H54 (cell line): Measurements from ENCODE around the gene ESR2.
"Not testable (repeated sequence)": the region's sequence is repeated elsewhere in the genome, so short reads cannot be mapped to it uniquely, and the experiment has no call there.

ENCODE experiments used
- DNase-seq: peaks from one replicate; pipeline ENCODE4 v3.0.0; 2011; ENCODE audit warnings: low spot score, mixed read lengths; ENCODE audit not compliant: insufficient read length
- FAIRE-seq: peaks from 3 replicates; lab custom pipeline; 2011; peaks lifted over from hg19 to GRCh38; lab: Jason Lieb, UNC
- POLR2A ChIP-seq: IDR thresholded peaks from 2 replicates; pipeline ENCODE4 v1.6.1; 2011; ENCODE audit warnings: low read depth, mild to moderate bottlenecking, low read length

The ESR2 gene

DNA sequence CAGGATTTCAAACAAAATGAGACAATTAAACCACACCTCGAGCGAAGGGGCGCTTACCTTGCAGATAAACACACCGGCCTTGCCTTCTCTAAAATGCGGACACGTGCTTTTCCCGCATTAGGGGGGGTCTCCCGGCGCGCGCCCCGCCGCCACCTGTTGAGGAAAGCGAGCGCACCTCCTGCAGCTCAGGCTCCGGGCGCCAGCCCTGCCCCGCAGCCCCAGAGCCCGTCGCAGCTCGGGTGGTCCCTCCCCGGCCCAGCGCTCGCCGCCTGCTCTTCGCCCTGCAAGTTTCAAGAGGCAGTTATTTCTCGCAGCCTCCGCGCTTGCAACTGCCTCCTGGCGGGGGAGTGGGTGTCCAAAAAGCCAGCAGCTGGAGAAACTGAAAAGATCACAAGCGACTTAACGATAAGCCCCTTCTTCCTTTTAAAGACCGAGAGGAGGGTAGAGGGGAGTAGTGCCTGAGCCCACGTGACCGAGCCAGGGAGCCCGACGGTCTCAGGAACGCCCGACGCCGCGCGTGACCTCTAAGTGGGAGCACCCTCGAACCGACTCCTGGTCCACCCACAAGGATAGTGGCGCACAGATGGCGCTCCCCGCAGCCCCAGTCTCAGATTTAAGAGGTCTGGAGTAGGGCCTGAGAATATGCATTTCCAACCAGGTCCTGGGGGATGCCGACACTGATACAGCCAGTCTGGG, at the start of gene ESR2:
Gene ESR2 (minus strand): TSS at position 396 of the 696 bp plus-strand sequence. CDS start 11,386 bp downstream, outside the sequence.
- DNase-seq, result no peak
- TF ChIP-seq POLR2A, result no peak
- FAIRE-seq, result no peak

DNA sequence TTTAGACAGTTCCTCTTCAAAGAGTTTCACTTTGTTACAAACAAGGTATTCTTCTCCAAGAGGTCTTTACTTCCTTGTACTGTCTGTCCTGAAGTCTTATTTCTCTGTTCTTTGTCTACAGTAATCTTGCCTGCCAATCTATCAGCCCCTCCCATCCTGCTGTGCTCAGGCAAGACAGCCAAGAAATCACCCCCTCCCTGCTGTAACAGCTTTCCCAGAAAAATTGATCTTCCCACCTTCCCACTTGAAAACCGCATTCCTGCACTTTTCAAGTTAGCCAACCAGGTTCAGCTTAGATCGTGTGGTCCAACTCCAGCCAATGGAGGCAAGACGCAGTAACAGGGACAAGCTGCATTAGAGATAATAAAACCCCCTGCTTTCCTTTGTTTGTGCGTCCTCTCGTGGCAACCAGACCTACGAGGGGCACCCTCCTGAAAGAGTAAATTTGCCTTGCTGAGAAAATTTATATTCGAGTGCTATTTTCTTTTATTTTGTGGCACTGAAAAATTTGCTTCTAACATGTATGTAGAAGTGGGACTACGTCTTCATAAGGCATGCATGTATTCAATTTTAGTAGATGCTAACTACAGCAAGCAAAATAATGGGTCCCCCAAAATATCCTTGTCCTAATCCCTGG, 46.5 kb upstream of the ESR2 start:
- FAIRE-seq, result no peak
- TF ChIP-seq POLR2A, result no peak
- no peak for DNase-seq

DNA sequence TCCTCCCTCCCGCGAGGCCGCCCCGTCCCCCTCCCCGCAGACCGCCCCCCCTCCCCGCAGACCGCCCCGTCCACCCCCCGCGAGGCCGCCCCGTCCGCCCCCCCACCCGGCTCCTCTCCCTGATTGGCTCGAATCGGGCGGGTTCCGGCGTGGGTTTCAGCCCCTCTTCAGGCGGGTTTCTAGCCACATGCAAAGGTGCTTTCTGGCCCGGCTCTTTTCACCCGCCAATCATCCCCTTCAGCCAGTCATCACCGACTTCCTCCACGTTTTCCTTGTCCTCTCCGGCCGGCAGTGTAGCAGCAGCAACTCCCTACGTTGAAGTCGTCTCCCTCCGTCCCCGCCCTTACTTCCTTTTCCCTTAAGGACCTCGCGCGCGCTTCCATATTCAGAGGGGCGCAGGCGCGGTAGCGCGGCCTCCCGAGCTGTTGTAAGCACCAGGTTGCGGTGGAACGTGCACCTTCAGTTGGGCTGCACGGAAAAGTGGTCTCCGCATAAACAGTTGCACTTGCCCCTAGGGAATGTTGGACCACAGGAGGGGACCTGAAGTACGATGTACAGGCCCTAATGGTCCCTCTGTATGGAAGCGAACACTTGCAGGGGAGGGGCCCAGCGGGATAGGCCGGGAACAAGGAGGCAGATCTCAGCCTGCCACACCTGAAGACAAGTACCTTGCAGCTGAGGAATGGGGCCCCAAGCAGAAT, 44.6 kb upstream of the ESR2 start:
- DNase-seq (peak; percentile 95), FAIRE-seq (peak; percentile 98)
- TF ChIP-seq POLR2A, result peak; percentile 67

DNA sequence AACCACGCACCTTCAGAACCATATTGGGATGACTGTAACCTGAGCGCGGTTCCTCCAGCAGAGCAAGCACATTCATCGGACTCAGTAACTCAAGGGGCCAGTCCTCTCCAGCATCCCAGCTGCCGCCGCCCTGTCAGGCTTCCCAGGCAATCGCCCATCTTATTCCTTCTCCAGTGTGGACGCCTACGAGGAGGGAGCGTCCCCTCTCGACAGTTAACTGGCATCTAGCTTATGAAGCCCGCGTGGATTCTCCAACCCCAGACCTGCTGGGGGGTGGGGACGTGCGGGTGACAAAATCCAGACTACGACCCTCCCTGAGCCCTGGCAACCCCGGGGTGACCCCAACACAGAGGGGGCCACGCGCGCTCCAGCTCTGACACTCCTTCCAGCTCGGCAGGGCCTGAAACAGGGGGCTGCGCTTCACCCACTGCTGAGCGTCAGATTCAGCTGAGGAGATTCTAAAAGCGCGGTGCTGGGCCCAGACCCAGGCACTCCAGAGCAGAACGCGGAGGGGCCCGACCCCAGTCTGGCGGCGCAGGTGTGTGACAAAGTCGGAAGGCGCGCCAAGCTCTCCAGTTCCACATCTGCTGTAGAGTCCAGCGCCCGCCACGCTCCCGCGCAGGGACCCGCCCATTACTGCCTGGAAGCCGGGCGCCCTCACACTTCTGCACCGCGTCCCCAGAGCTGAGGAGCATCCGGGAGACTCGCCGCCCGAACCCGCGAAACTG, 43.9 kb upstream of the ESR2 start:
- FAIRE-seq (no peak), DNase-seq (peak; percentile 39)
- TF ChIP-seq POLR2A, result peak; percentile 35; the same call in 1 of the 2 replicates

DNA sequence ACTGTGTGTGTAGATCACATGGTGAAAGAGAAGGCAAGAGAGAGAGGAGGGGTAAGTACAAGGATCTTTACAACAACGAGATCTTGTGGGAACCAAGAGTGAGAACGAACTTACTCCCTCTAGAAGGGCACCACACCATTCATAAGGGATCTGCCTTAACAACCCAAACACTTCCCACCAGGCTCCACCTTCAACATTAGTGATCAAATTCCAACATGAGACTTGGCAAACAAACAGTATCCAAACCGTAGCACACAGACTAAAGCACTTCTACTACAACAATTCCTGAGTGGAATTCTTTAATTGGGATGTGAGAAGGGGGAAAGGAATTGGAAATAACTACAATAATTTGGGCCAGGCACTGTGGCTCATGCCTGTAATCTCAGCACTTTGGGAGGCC, 35.0 kb upstream of the ESR2 start:
- no peak for FAIRE-seq
- TF ChIP-seq POLR2A, result no peak
- no peak for DNase-seq

DNA sequence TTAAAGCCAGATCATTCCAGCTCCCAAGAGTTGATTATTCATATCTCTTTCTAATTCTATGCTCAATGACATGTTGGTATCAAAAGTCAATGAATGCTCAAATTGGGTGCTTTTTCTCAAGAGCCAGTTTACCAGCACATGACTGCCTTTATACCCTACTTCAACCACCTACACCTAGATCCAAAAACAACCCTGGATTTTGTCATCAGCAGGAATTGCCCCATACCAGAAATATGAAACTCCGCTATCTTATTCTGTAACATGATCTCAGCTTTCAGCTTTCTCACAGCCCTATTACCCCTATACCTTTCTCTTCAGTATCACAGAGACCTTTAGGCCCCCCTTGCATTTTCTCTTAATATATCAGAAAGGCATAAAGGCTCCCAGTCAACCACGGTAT, 32.3 kb upstream of the ESR2 start:
- FAIRE-seq, result no peak
- no peak for DNase-seq
- no peak for TF ChIP-seq POLR2A

DNA sequence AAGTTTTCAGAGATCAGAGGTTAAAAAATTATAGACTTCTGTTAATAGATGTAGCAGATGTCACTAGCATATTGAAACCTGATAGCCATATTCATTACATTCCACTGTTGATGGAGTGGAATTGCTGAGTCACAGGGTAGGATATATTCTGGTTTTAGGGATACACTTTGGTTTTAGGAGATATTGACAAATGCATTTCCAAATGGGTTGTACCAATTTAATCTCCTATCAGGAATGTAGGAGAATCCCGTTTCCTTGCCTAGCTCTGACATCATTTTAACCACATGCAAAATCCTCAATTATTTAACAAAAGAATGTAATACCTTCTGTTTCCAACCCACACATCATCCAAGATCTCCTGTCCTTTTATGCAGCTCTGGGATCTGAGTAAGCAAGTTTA, 30.7 kb upstream of the ESR2 start:
- no peak for TF ChIP-seq POLR2A
- DNase-seq, result no peak
- FAIRE-seq, result peak; percentile 70

DNA sequence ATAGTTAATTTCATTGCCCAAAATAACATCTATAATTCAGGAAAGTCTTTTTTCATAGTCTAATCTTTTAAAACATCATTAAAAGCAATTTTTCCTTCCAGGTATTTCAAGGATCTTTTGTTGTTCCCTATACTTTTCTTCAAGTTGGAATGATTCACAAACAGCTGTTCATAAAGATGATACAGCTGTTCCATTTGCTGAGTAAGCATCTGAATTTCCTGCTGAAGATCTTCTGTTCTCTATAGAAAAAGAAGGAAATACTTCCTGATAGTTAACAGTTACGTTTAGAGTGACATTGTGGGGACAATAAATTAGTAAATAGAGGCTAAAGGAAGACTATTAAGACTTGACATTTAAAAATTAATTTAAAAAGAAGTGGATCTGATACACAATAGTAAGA, 30.3 kb upstream of the ESR2 start:
- DNase-seq, result no peak
- no peak for TF ChIP-seq POLR2A
- FAIRE-seq, result no peak

DNA sequence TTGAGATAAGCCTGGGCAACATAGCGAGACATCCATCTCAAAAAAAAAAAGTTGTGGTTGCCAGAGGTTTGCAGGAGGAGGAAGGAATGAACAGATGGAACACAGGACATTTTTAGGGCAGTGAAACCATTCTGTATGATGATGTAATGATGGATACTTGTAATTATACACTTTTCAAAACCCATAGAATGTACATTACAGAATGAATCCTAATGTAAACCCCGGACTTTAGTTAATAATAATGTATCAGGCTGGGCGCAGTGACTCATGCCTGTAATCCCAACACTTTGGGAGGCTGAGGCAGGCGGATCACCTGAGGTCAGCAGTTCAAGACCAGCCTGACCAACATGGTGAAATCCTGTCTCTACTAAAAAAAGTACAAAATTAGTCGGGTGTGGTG, 26.2 kb upstream of the ESR2 start:
- FAIRE-seq, DNase-seq: not testable (repeated sequence)

DNA sequence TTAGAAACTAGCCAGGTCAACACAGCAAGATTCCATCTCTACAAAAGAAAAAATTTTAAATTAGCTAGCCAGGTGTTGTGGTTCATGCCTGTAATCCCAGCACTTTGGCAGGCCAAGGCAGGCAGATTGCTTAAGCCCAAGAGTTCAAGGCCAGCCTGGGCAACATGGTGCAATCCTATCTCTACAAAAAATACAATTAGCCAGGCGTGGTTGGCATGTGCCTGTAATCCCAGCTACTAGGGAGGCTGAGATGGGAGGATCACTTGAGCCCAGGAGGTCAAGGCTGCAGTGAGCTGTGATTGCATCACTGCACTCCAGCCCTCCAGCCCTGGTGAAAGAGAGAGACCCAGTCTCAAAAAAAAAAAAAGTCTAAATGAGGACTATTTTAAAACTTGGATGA, 24.5 kb upstream of the ESR2 start:
- not testable (repeated sequence) for FAIRE-seq, DNase-seq

DNA sequence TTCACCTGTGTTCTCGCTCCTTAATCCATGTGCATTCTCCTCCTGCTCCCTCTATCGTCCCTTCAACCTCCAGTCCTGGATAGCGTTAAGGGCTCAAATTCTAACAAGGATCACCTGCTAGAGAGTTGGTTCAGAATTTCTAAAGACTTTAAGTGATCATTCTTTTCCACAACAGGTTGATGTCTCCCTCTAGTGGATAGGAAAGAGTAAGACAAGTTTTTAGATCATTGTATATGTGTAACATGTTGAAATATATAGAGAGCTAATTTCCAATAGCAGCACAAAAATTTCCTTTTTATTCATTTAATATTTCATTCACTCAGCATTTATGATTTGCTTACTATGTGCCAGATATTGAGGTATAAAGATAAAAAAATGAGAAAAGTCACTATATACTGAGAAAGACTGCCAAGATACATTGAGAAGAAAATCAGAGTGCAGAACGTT, 9.3 kb upstream of the ESR2 start:
- DNase-seq, result peak; percentile 54
- peak; percentile 97 for FAIRE-seq
- no peak for TF ChIP-seq POLR2A

DNA sequence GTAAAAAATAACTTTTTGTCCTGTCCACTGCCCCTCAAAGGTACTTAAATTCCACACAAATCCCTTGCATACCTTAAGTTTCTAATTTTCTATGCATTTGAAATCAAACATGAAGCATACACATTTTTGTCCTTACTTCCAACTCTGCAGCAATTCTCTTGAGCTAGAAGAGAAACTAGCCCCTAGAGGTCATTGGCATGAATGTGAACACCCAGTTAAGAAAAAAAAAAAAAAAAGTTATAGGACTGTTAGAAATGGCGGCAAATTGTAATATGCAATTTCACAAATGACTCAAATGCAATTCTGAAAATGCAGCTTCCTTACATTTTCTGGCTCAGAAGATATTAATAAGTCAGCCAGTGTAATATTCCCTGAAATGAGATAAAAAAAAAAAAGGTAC, 4.6 kb upstream of the ESR2 start:
- TF ChIP-seq POLR2A, result no peak
- no peak for DNase-seq
- no peak for FAIRE-seq

DNA sequence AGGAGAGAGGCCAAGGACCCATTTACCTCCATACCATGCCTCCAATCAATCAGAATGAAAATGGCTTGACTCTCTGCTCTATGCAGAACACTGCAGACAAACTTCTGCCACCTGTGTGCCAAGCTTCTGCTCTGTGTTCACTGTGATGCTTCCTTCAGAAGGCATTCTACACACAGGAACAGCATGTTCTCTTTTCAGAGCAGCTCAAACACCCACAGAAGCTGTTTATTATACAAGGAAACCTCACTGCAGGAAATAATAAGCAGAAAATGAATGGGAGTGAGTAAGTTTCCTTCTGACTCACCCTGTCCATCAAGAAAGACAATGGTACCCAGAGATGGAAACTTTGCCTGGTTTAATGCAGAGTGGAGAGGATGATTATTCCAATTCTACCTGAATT, 2.4 kb upstream of the ESR2 start:
- peak; percentile 91 for FAIRE-seq
- no peak for TF ChIP-seq POLR2A
- DNase-seq, result no peak
